ENCODE measurements around the gene MYO1D. TPM values are rescaled to one million over a fixed set of nuclear protein-coding genes. Genes with fewer than 3 reads are reported as not detected.
A peak's percentile ranks its signal among the peaks of the same experiment; 100 is the strongest.

MYO1D gene
- total and polyA plus RNA-seq, 5 experiments from 2014 or later = 1.3 to 9.7 (median 3.1) TPM

DNA sequence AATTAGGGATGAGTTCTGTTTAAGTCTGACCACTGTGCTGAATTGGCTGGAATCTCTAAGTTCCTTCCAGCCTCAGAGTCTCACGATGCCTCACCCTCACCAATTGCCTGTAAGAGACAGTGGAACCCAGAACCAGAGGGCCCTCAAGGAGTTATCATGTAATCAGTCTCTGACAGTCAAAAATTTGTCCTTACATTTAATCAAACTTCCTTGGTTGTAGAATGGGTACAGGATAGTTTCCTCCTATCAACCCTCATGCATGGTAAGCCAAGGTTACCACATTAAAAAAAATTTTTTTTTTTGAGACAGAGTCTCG is 306.9 kb downstream of the MYO1D start:
- Mint-ChIP-seq H3K9me3 (no peaks in the 10 kb centered on the region), H3K4me3 (no peak overlapping the region), H3K27ac (peak overlapping the region in 1 of 10 donors; percentile 13), H3K36me3 (no peaks in the 10 kb centered on the region), H3K27me3 (no peaks in the 10 kb centered on the region), H3K4me1 (peaks cover 3 to 16% (median 12%) of the 10 kb centered on the region in 4 donors)
- DNase-seq (no peak), ATAC-seq (no peak)
- POLR2A ChIA-PET = no interaction called here

DNA sequence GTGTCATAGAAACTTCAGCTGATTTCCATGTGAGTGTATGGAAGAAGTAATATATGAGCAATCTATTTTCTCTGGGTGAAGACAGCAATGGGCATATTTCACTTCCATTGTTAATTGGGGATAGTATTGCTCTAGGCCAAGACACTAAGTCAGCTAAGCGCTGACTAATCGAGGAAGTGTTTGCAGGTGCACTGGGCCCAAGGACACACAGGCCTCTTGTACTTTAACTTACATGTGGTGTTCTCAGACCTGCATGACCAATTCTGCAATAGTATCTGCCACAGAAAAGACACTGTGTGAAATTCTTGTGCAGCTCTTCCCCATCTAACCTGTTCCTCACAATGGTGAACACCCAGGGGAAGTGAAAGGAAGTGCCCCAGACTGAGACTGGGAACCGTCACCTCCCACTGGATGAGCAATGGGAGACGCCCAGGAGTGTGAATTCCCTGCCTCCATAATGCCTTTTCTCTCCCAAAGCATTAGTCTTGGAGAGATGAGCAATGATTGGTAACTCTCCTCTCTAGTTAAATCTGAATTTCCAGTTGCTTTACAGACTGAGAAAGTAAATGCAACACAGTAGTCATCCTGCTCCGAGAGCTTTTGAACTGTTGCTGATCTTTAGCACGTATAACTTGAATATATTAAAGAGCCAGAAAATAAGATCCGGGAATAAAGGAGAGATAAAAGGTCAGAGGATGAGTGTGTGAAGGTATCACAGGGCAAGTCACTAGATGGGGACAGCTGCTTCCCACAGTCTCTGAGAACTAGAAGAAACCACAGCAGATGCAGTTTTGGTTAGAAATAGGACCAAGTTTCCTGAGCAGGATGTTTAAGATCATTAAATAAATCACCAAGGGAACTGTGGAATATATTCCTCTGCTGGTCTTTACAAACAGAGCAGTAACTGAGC is 307.5 kb downstream of the MYO1D start:
- no peak overlapping the region for H3K4me3 Mint-ChIP-seq
- no peaks in the 10 kb centered on the region for H3K36me3 Mint-ChIP-seq
- H3K9me3 Mint-ChIP-seq = no peaks in the 10 kb centered on the region
- POLR2A ChIA-PET = no interaction called here
- peak overlapping the region in 1 of 10 donors; percentile 13 for H3K27ac Mint-ChIP-seq
- DNase-seq = no peak
- H3K27me3 Mint-ChIP-seq = no peaks in the 10 kb centered on the region
- ATAC-seq = no peak
- peaks cover 3 to 16% (median 12%) of the 10 kb centered on the region in 4 donors for H3K4me1 Mint-ChIP-seq

DNA sequence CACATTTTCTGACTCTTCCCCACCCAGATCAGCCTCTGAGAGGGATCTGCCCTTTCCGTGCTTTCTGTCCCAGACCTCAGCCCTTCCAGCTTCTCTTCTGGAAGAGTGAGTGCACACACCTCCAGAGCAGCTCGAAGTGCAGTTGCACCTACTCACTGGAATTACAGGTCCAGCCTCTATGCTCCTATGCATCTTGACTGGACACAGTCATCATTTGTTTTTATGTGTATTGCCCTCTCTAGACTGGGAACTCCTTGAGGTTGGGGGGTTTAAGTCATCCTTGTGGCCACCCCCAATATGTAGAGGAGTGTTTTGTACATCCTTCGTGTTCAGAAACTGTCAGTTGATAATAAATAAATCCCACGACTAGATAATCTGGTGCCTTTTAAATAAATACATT is 308.2 kb downstream of the MYO1D start:
- Mint-ChIP-seq H3K9me3 (no peaks in the 10 kb centered on the region), H3K27me3 (no peaks in the 10 kb centered on the region), H3K4me3 (no peak overlapping the region), H3K27ac (no peak overlapping the region), H3K4me1 (peaks cover 3 to 16% (median 12%) of the 10 kb centered on the region in 4 donors), H3K36me3 (no peaks in the 10 kb centered on the region)
- ATAC-seq = no peak
- POLR2A ChIA-PET = no interaction called here
- DNase-seq = no peak

DNA sequence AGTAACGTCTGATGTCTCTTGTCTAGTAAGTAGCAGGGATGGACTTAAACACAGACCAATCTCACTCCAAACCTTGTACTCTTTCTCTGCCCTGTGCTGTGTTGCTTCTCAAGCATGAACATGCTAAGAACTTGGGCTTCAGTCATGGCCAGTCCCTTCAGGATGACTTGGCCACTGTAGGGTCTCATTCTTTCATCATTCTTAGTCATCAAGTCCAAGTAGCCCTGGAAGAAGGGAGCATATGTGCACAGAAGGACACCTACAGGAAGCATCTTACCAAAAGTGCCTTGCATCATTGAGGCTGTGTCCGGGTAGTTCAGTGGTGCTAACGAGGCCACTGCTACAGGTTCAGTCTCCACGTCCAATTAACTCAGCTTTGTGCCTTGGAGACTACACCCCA is 309.4 kb downstream of the MYO1D start:
- Mint-ChIP-seq H3K36me3 (no peaks in the 10 kb centered on the region), H3K4me1 (peaks cover 3 to 16% (median 12%) of the 10 kb centered on the region in 4 donors), H3K9me3 (no peaks in the 10 kb centered on the region), H3K27me3 (no peaks in the 10 kb centered on the region), H3K27ac (no peak overlapping the region), H3K4me3 (no peak overlapping the region)
- no peak for ATAC-seq
- POLR2A ChIA-PET = no interaction called here
- DNase-seq = no peak

DNA sequence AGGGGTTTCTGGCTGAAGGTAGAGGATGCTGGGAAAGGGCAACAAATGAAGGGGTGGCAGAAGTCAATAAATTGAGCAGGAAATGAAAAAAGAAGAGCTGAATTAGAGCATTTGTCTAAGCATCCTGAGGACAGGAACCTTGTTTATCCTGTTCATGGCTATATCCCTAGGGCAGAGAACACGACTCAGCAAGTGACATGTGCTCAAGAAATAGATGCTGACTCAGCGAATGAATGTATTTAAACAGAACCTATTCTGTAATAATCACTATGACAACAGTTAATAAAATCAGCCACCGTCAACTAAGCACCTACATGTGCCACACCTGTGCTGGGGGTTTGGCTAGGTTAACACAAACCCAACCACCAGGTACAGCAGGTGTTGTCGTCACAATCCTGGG is 309.8 kb downstream of the MYO1D start:
- POLR2A ChIA-PET = no interaction called here
- H3K36me3 Mint-ChIP-seq = no peaks in the 10 kb centered on the region
- no peak for DNase-seq
- no peaks in the 10 kb centered on the region for H3K9me3 Mint-ChIP-seq
- no peak overlapping the region for H3K4me3 Mint-ChIP-seq
- H3K27me3 Mint-ChIP-seq = no peaks in the 10 kb centered on the region
- no peak overlapping the region for H3K27ac Mint-ChIP-seq
- no peak for ATAC-seq
- H3K4me1 Mint-ChIP-seq = peaks cover 3 to 16% (median 12%) of the 10 kb centered on the region in 4 donors

DNA sequence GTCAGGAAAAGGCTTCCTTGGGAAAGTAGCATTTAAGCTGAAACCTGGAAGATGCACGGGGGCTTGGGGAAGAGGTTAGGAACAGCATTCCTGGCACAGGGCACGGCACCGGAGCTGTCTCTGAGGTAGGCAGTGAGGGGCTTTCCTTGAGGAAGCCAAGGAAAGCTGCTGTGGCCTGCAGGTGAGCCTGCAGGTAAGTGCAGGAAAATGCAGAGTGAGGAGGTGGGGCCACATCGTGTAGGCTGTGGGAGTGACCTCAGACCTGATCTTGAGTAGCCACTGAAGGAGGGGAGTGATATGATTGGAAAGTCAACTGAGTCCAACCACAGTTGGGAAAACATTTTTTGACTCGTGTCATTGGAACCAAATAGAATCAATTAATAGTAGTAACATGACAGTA is 310.6 kb downstream of the MYO1D start:
- POLR2A ChIA-PET = no interaction called here
- DNase-seq (no peak), ATAC-seq (no peak)
- Mint-ChIP-seq H3K4me1 (peaks cover 3 to 16% (median 12%) of the 10 kb centered on the region in 4 donors), H3K9me3 (no peaks in the 10 kb centered on the region), H3K36me3 (no peaks in the 10 kb centered on the region), H3K27ac (peak overlapping the region in 1 of 10 donors; percentile 13), H3K27me3 (no peaks in the 10 kb centered on the region), H3K4me3 (peak overlapping the region in 1 of 10 donors; percentile 43)

DNA sequence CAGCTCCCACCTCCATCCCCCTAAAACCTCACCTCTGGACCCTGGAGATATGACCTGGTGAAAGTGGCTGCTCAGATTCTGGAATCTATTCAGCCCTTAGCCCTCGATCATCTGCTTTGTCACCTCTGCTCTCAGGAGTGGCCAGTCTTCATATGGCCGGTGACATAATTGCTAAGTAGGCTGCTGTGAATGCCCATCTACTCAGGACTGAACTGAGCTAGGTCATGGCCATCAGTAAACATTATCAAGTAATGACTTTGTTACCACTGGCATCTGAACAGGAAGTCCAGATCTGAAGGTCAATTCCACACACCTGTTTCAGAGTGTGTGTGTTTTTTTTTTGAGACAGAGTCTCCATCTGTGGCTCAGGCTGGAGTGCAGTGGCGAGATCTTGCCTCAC is 311.5 kb downstream of the MYO1D start:
- Mint-ChIP-seq H3K36me3 (no peaks in the 10 kb centered on the region), H3K4me3 (no peak overlapping the region), H3K9me3 (no peaks in the 10 kb centered on the region), H3K27ac (peak overlapping the region in 1 of 10 donors; percentile 13), H3K4me1 (peaks cover 3 to 12% (median 8%) of the 10 kb centered on the region in 4 donors), H3K27me3 (no peaks in the 10 kb centered on the region)
- POLR2A ChIA-PET = no interaction called here
- DNase-seq = no peak
- no peak for ATAC-seq

DNA sequence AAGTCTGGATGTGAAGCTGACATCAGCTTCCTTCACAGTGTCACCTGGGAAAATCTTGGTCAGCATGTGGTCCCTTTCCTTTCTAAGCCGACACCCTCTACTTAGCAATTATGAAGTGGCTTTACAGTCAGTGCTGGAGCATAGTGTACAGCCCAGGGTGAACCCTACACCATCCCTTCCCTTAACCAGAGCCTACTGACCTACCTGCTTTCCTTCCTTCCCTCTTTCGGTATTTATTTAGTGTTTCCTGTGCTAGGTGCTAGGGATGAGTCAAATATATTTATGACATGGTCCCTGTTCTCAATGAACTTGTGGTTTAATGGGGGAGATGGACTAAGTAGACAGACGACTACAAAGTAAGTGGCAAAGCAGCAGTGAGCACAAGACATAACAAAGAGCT is 312.6 kb downstream of the MYO1D start:
- Mint-ChIP-seq H3K27ac (no peak overlapping the region), H3K9me3 (no peaks in the 10 kb centered on the region), H3K4me1 (peaks cover under 1 to 3% (median 3%) of the 10 kb centered on the region in 4 donors), H3K36me3 (no peaks in the 10 kb centered on the region), H3K27me3 (no peaks in the 10 kb centered on the region), H3K4me3 (no peak overlapping the region)
- POLR2A ChIA-PET = no interaction called here
- ATAC-seq (no peak), DNase-seq (no peak)

DNA sequence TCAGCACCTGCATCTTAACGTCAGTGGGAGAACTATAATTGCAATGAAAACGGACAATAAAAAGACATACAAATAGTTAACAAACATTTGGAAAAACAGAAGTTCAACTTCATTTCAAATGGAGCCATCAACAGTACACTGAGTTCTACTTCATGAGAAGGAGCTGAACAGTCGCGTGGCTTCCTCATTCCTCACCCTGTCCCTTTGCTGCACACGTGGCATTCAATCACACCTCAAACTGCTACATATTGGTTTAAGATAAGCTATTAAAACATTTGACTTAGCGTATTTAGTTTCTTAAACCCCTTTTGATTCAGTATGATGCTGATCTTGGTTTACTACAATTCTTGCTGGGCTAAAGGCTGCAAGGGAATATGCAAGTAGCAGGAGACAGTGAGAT is 313.3 kb downstream of the MYO1D start:
- Mint-ChIP-seq H3K4me3 (no peak overlapping the region), H3K27ac (peak overlapping the region in 1 of 10 donors; percentile 3), H3K4me1 (peaks cover 3 to 10% (median 8%) of the 10 kb centered on the region in 4 donors), H3K9me3 (no peaks in the 10 kb centered on the region), H3K36me3 (no peaks in the 10 kb centered on the region), H3K27me3 (no peaks in the 10 kb centered on the region)
- POLR2A ChIA-PET = no interaction called here
- ATAC-seq (no peak), DNase-seq (no peak)

DNA sequence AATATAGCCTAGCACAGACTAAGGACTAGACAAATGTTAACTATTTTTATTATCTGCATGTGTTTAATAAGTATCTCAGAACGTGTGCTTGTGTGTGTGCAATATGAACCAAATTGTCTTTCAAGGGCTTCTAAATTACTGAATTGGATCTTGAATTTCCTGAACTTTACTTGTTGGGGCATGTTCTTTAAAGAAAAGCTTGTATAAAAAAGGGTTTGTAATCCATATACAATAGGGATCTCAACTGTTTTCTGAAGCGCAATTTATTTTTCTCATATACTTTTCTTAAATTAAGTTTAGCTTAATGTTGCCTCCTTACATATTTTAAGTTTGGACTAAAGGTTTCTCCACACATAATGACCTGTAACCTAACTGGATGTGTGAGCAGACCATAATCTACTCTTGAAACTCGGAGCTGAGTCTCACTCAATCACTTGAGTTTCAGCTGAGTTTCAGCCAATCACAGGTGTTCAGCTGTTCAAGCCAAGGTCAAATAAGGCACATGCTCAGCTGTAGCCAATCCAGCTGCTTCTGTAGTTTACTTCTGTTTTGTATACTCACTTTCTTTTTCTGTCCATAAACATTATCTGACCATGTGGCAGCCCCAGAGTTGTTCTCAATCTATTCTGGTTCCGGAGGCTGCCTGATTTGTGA is 317.8 kb downstream of the MYO1D start:
- Mint-ChIP-seq H3K36me3 (no peaks in the 10 kb centered on the region), H3K4me1 (peaks cover 1 to 43% (median 31%) of the 10 kb centered on the region in 4 donors), H3K9me3 (no peaks in the 10 kb centered on the region), H3K4me3 (peak overlapping the region in 8 of 10 donors; percentile 23 to 70 (median 54)), H3K27me3 (no peaks in the 10 kb centered on the region), H3K27ac (peak overlapping the region in 5 of 10 donors; percentile 12 to 76 (median 27))
- ATAC-seq (no peak), DNase-seq (no peak)
- POLR2A ChIA-PET = interaction anchor here (1.5 kb wide), 1 partner anchor 72 kb away, joined by 8 read pairs; the partner anchor contains the start of gene CDK5R1

DNA sequence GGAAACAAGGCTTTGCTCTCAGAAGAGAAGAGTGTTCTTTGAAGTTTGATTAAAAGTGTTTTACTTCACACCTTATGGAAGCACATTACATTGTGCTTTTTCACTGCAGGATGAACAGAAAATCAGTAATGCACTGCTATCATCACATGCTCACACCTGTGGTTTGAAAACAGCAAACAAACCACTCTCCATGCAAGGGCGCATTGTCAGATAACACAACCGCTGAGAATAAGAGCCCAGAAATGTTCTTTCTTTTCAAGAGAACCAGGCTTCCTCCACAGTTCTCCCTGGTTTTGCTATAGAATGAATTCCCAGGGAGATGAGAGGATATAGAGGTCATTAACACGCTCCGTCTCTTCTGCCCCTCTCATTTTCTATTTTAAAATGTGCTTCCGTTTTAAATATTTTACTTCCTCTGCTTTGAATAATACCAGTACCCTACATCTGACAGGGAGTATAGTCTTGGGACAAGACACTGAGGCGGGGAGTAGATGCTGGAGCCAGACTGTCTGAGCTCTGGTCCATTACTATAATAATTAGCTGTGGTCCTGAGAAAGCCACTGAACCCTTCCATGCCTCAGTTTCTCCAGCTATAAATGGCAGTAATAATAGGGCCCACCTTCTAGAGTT is 318.5 kb downstream of the MYO1D start:
- Mint-ChIP-seq H3K27ac (peak overlapping the region in 9 of 10 donors; percentile 2 to 78 (median 38)), H3K9me3 (no peaks in the 10 kb centered on the region), H3K36me3 (no peaks in the 10 kb centered on the region), H3K4me1 (peaks cover 7 to 48% (median 37%) of the 10 kb centered on the region in 4 donors), H3K27me3 (no peaks in the 10 kb centered on the region), H3K4me3 (peak overlapping the region; percentile 41 to 70 (median 54))
- POLR2A ChIA-PET = interaction anchor here (1.5 kb wide), 1 partner anchor 71 kb away, joined by 8 read pairs; the partner anchor contains the start of gene CDK5R1
- ATAC-seq (peak; percentile 33 to 51), DNase-seq (peak in 1 of 10 donors; percentile 15)

DNA sequence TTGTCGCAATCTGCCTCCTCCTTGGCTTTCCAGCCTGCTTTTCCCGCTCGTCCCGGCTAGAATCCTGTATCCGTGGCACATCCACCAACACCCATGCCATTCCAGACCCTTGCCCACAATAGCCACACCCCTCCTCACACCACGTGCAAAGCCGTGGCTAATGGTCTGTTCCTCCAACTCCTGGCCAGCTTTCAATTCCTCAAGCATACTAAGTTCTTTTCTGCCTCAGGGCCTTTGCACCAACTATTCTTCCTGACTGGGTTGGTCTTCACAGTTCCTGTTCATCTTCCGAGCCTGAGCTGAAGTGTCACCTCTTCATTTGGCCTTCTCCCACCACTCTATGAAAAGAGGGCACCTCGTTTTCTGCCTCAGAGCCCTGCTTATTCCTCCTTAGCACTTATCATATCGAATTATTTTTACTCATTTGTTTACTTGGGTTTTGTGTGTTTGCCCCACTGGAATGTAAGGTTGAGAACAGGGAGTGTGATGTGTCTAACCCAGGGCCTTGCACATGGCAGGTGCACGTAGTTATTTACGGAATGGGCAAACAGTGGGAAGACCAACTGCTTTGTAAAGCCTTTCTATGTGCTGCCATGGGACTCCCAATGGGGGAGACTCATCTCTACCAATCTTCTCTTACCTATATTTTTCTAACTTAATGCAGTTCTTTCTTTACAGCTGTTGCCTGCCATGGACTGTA is 321.2 kb downstream of the MYO1D start:
- ATAC-seq = no peak
- H3K36me3 Mint-ChIP-seq = no peaks in the 10 kb centered on the region
- POLR2A ChIA-PET = interaction anchor here (0.6 to 1.3 kb wide), 2 partner anchors 14 to 1325 kb away, joined by 4 to 6 read pairs; no protein-coding TSS in a partner anchor
- no peaks in the 10 kb centered on the region for H3K27me3 Mint-ChIP-seq
- H3K9me3 Mint-ChIP-seq = no peaks in the 10 kb centered on the region
- peaks cover 22 to 71% (median 62%) of the 10 kb centered on the region in 4 donors for H3K4me1 Mint-ChIP-seq
- no peak overlapping the region for H3K4me3 Mint-ChIP-seq
- no peak for DNase-seq
- H3K27ac Mint-ChIP-seq = peak overlapping the region in 3 of 10 donors; percentile 43 to 84 (median 60)

Data from naive thymus-derived CD8-positive, alpha-beta T cell (primary cell).